Neural progenitor cell (in vitro differentiated cells): ENCODE data around the gene GPATCH1.

Source experiments
- EZH2 ChIP-seq: fragments of 200-600 bp; sonication (generic); IDR thresholded peaks from 2 replicates; pipeline ENCODE4 v1.6.1; 2017; ENCODE audit warnings: antibody characterized with exemption, mild to moderate bottlenecking, moderate library complexity
- EZH2phosphoT487 ChIP-seq: fragments of 200-600 bp; sonication (generic); IDR thresholded peaks from 2 replicates; pipeline ENCODE4 v1.6.1; 2017; ENCODE audit warnings: antibody characterized with exemption
- TF ChIP-seq, protein P1 (sequence below): fragments of 200-600 bp; sonication (generic); IDR thresholded peaks from 2 replicates; pipeline ENCODE4 v1.5.1; 2017; ENCODE audit warnings: antibody characterized with exemption, mild to moderate bottlenecking

GRCh38 chr19:33100894-33101644 is 20.1 kb downstream of the GPATCH1 start:
- TF ChIP-seq, protein P1, sequence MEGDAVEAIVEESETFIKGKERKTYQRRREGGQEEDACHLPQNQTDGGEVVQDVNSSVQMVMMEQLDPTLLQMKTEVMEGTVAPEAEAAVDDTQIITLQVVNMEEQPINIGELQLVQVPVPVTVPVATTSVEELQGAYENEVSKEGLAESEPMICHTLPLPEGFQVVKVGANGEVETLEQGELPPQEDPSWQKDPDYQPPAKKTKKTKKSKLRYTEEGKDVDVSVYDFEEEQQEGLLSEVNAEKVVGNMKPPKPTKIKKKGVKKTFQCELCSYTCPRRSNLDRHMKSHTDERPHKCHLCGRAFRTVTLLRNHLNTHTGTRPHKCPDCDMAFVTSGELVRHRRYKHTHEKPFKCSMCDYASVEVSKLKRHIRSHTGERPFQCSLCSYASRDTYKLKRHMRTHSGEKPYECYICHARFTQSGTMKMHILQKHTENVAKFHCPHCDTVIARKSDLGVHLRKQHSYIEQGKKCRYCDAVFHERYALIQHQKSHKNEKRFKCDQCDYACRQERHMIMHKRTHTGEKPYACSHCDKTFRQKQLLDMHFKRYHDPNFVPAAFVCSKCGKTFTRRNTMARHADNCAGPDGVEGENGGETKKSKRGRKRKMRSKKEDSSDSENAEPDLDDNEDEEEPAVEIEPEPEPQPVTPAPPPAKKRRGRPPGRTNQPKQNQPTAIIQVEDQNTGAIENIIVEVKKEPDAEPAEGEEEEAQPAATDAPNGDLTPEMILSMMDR, result no peak
- TF ChIP-seq EZH2 (no peak), EZH2phosphoT487 (no peak)
